ENCODE data around the gene NONO. TPM values are rescaled to one million over a fixed set of nuclear protein-coding genes. Genes with fewer than 3 reads are reported as not detected.
"Not testable (repeated sequence)": the region's sequence is repeated elsewhere in the genome, so short reads cannot be mapped to it uniquely, and the experiment has no call there.

The NONO gene
- total RNA-seq, 2 experiments from 2014 or later = 450 to 460 TPM

DNA sequence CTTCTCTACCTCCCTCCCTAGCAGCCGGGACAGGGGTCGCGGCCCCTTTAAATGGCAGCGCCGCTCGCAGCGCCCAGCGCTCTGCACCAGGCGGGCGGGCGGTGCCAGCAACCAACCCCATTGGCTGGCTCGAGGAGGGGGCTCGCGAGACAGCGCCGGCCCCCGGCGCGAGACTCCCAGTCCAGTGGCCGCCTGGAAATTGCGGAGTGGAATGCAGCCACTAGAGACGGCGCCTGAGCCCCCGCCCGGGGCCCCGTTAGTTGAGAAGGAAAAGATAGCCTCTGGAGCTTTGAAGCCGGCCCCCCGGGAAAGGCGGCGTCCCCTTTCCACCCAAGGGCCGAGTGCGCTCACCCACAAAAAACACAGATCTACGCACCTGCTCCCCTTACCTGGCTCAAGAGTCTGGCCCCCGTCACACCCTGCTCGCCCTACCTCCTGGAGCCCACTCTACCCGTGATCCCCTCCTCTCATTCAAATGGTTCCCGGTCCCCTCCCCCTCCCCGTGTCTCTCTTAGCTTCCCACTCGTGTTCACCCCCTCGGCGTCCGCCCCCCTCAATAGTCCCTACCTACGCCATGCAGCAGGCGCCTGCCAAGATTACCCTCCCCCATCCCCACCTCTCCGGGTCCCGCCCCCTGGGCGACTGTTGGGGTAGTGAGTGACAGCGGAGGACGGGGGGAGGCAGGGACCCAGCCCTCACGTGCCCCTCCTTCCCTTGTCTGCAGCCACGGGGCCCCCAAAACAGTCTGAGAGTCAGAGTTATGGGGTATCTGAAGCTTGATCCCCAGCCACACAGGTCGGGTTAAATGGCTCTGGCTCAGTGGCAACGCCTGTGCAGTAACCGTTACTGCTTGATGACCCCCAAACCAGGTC is 29.1 kb upstream of the NONO start, which contains the start of gene ZMYM3:
ZMYM3 (minus strand) TSS at position 49 of the 872 bp plus-strand sequence. CDS start 885 bp downstream, outside the sequence.
- Mint-ChIP-seq H3K27me3 (no peaks in the 10 kb centered on the region), H3K36me3 (peaks cover 2% of the 10 kb centered on the region), H3K9me3 (no peaks in the 10 kb centered on the region), H3K27ac (peak within 1 kb of the TSS; percentile 73), H3K4me1 (ENCODE audit: low read depth) (peaks cover 25% of the 10 kb centered on the region), H3K4me3 (peak within 1 kb of the TSS; percentile 86)
- DNase-seq = peak; percentile 84
- CTCF ChIA-PET = interaction anchor here (0.9 to 1.3 kb wide), 3 partner anchors 29 to 72 kb away, joined by 3 to 4 read pairs (median 3); partner anchors contain the start of gene NONO
- POLR2A ChIA-PET = interaction anchor here (0.5 to 1.2 kb wide), 5 partner anchors 22 to 72 kb away, joined by 3 to 6 read pairs (median 4); partner anchors contain the start of gene NONO
- intact Hi-C loops (cut with micrococcal nuclease) = loop anchor here (1.0 to 5.0 kb wide), 5 partner anchors 29 to 186 kb away; partner anchors contain the start of genes NONO, SNX12 and TAF1

DNA sequence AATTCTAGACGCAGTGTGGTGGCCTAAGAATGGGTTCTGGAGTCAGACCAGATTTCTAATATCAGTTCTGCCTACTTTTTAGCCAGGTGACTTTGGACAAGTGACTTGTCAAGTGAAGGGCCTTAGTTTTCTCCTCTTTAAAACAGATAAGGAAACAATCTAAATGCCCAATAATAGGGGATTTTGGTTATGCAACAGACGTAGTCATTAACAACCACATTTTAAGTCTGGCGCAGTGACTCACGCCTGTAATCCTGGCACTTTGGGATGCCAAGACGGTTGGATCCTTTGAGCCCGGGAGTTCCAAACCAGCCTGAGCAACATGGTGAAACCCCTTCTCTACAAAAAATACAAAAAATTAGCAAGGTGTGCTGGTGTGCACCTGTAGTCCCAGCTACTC is 27.4 kb upstream of the NONO start:
- ChIA-PET CTCF (no interaction called here), POLR2A (no interaction called here)
- intact Hi-C loops (cut with micrococcal nuclease) = no loop called here

GRCh38 chrX:71256856-71257255 is 26.6 kb upstream of the NONO start:
- Mint-ChIP-seq H3K9me3 (no peaks in the 10 kb centered on the region), H3K36me3 (no peaks in the 10 kb centered on the region), H3K4me1 (ENCODE audit: low read depth) (peaks cover 14% of the 10 kb centered on the region), H3K27ac (no peak overlapping the region), H3K4me3 (no peak overlapping the region), H3K27me3 (no peaks in the 10 kb centered on the region)
- CTCF ChIA-PET = no interaction called here
- POLR2A ChIA-PET = no interaction called here
- intact Hi-C loops (cut with micrococcal nuclease) = no loop called here
- DNase-seq = no peak

More for the DNA sequence above, 27.4 kb upstream of the NONO start:
- no peak for DNase-seq
- Mint-ChIP-seq H3K27me3 (no peaks in the 10 kb centered on the region), H3K4me3 (no peak overlapping the region), H3K9me3 (no peaks in the 10 kb centered on the region), H3K4me1 (ENCODE audit: low read depth) (peaks cover 22% of the 10 kb centered on the region), H3K27ac (no peak overlapping the region), H3K36me3 (no peaks in the 10 kb centered on the region)

DNA sequence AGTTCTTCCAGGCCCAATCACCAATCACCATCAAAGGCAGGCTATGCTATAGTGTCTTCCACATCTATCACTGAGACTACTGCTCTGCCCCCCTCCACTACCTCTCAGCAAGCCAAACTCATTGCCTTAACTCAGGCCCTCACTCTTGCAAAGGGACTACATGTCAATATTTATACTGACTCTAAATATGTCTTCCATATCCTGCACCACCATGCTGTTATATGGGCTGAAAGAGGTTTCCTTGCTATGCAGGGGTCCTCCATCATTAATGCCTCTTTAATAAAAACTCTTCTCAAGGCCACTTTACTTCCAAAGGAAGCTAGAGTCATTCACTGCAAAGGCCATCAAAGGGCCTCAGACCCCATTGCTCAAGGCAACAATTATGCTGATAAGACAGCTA is 14.8 kb upstream of the NONO start:
- H3K9me3 Mint-ChIP-seq; H3K36me3 Mint-ChIP-seq; POLR2A ChIA-PET; H3K4me1 Mint-ChIP-seq (ENCODE audit: low read depth); DNase-seq; CTCF ChIA-PET; intact Hi-C loops (cut with micrococcal nuclease); H3K4me3 Mint-ChIP-seq; H3K27ac Mint-ChIP-seq; H3K27me3 Mint-ChIP-seq: not testable (repeated sequence)

DNA sequence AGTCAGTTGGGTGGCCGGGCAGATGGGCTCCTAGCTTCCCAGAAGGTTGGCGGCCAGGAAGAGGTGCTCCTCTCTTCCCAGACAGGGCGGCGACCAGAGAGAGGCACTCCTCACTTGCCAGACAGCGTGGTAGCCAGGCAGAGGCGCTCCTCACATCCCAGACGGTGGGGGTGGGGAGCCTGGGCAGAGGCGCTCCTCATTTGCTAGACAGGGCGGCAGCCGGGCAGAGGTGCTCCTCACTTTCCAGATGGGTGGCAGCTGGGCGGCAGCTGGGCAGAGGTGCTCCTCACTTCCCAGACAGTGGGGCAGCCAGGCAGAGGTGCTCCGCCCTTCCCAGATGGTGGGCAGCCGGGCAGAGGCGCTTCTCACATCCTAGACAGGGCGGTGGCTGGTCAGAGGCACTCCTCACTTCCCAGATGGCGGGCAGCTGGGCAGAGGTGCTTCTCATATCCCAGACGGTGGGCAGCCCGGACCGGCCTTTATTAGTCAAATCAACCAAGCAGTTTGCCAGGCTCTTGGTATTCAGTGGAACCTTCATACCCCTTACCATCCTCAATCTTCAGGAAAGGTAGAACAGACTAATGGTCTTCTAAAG is 13.5 kb upstream of the NONO start:
- CTCF ChIA-PET = no interaction called here
- no peak overlapping the region for H3K4me3 Mint-ChIP-seq
- H3K27ac Mint-ChIP-seq = no peak overlapping the region
- intact Hi-C loops (cut with micrococcal nuclease) = no loop called here
- no peak for DNase-seq
- no peaks in the 10 kb centered on the region for H3K4me1 Mint-ChIP-seq (ENCODE audit: low read depth)
- H3K9me3 Mint-ChIP-seq = no peaks in the 10 kb centered on the region
- no peaks in the 10 kb centered on the region for H3K36me3 Mint-ChIP-seq
- H3K27me3 Mint-ChIP-seq = no peaks in the 10 kb centered on the region
- POLR2A ChIA-PET = no interaction called here

DNA sequence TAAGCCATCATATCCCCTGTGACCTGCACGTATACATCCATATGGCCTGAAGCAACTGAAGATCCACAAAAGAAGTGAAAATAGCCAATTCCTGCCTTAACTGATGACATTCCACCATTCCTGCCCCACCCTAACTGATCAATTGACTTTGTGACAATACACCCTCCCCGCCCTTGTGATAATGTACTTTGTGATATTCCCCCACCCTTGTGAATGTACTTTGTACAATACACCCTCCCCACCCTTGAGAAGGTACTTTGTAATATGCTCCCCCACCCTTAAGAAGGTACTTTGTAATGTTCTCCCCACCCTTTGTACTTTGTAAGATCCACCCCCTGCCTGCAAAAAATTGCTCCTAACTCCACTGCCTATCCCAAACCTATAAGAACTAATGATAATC is 11.1 kb upstream of the NONO start:
- H3K9me3 Mint-ChIP-seq; H3K4me1 Mint-ChIP-seq (ENCODE audit: low read depth); intact Hi-C loops (cut with micrococcal nuclease); DNase-seq; H3K4me3 Mint-ChIP-seq; H3K27me3 Mint-ChIP-seq; H3K27ac Mint-ChIP-seq; H3K36me3 Mint-ChIP-seq; CTCF ChIA-PET; POLR2A ChIA-PET: not testable (repeated sequence)

DNA sequence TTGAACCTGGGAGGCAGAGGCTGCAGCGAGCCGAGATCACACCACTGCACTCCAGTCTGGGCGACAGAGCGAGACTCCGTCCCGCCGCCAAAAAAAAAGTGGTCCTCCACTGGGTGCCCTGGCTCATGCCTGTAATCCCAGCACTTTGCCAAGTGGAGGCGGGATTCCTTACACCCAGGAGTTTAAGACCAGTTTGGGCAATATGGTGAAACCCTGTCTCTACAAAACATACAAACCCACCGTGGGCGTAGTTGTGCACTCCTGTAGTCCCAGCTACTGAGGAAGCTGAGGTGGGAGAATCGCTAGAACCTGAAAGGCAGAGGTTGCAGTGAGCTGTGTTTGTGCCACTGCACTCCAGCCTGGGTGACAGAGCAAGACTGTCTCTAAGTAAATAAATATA is 2.1 kb upstream of the NONO start:
- CTCF ChIA-PET; DNase-seq; POLR2A ChIA-PET; H3K4me1 Mint-ChIP-seq (ENCODE audit: low read depth); H3K4me3 Mint-ChIP-seq; H3K9me3 Mint-ChIP-seq; H3K27me3 Mint-ChIP-seq; H3K27ac Mint-ChIP-seq: not testable (repeated sequence)
- intact Hi-C loops (cut with micrococcal nuclease) = loop anchor here (5.0 kb wide), 2 partner anchors 169 to 824 kb away; partner anchors contain the start of gene IL2RG
- H3K36me3 Mint-ChIP-seq = peaks cover 18% of the 10 kb centered on the region

GRCh38 chrX:71282514-71283402 is 677 bp upstream of the NONO start:
- peaks cover 9% of the 10 kb centered on the region for H3K4me1 Mint-ChIP-seq (ENCODE audit: low read depth)
- DNase-seq = peak; percentile 82
- ChIA-PET CTCF (interaction anchor here (0.9 to 2.1 kb wide), 5 partner anchors 29 to 164 kb away, joined by 3 to 5 read pairs (median 5); partner anchors contain the start of genes MED12, TAF1 and ZMYM3), POLR2A (interaction anchor here (0.5 to 1.9 kb wide), 14 partner anchors 9 to 899 kb away, joined by 3 to 23 read pairs (median 4); partner anchors contain the start of genes IL2RG, MED12, PIN4 and TAF1)
- H3K27me3 Mint-ChIP-seq = no peaks in the 10 kb centered on the region
- intact Hi-C loops (cut with micrococcal nuclease) = loop anchor here (1.0 to 5.0 kb wide), 7 partner anchors 28 to 825 kb away; partner anchors contain the start of genes IL2RG, OGT, TAF1 and ZMYM3
- H3K9me3 Mint-ChIP-seq = no peaks in the 10 kb centered on the region
- peaks cover 20% of the 10 kb centered on the region for H3K36me3 Mint-ChIP-seq
- peak overlapping the region; percentile 98 for H3K4me3 Mint-ChIP-seq
- H3K27ac Mint-ChIP-seq = peak overlapping the region; percentile 100

- ChIA-PET CTCF (no interaction called here), POLR2A (interaction anchor here (0.7 to 1.0 kb wide), 2 partner anchors 247 to 249 kb away, joined by 3 to 4 read pairs; partner anchors contain the start of gene OGT)
- Mint-ChIP-seq H3K4me3 (peak overlapping the region; percentile 98), H3K36me3 (peaks cover 29% of the 10 kb centered on the region), H3K4me1 (ENCODE audit: low read depth) (peaks cover 16% of the 10 kb centered on the region), H3K27me3 (no peaks in the 10 kb centered on the region), H3K9me3 (no peaks in the 10 kb centered on the region), H3K27ac (peak overlapping the region; percentile 49)
- intact Hi-C loops (cut with micrococcal nuclease) = no loop called here
- DNase-seq = no peak
Observed at GRCh38 chrX:71285929-71286328, 2.5 kb downstream of the NONO start.

DNA sequence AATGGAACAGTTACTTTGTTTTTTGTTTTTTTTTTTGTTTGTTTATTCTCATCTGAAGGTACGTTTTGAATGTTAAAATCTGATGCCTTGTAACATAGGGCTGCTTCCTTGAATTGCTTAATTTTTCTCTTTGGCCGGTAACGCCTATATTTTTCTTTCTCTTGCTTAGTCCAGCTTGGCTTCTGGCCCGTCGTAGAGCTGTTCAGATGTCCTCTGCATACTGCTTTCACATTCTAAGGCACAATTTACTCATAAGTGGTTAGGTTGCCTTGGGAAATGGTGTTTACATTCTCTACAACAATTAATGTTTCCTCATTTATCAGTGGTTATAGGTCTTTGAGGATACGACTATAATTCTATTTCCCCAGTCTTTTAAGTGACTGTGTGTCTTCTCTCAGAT is 7.9 kb downstream of the NONO start:
- H3K27ac Mint-ChIP-seq = no peak overlapping the region
- ChIA-PET CTCF (interaction anchor here (0.6 kb wide), 1 partner anchor 145 kb away, joined by 4 read pairs; no protein-coding TSS in a partner anchor), POLR2A (interaction anchor here (0.9 kb wide), 1 partner anchor 109 kb away, joined by 3 read pairs; no protein-coding TSS in a partner anchor)
- H3K9me3 Mint-ChIP-seq = no peaks in the 10 kb centered on the region
- H3K36me3 Mint-ChIP-seq = peaks cover 32% of the 10 kb centered on the region
- no peaks in the 10 kb centered on the region for H3K27me3 Mint-ChIP-seq
- intact Hi-C loops (cut with micrococcal nuclease) = no loop called here
- H3K4me1 Mint-ChIP-seq (ENCODE audit: low read depth) = peaks cover 14% of the 10 kb centered on the region
- no peak for DNase-seq
- H3K4me3 Mint-ChIP-seq = no peak overlapping the region

DNA sequence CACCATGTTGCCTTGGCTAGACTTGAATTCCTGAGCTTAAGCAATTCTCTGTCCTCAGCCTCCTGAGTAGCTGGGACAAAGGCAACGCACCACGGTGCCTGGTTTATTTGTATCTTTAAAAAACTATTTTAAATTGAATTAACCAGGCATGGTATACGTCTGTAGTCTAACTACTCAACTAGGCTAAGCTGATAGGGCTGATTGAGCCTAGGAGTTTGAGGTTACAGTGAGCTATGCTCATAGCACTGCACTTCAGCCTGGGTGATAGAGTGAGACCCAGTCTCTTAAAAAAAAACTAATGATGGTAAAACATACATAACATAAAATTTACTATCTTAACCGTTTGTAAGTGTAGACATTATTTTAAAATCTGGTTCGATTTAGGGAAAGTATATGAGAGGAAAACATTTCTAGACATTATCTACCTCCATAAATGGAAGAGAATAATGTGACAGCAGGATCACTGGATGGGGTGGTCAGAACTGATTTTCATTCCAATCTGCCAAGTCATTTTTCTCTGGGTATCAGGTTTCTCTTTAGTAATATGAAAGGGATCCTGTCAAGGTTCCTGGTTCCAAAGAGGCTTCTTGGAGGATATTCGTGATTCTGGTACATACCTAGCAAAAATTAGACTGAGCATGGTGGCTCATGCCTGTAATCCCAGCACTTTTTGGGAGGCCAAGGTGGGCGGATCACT is 9.4 kb downstream of the NONO start:
- no peak for DNase-seq
- no peak overlapping the region for H3K27ac Mint-ChIP-seq
- intact Hi-C loops (cut with micrococcal nuclease) = no loop called here
- H3K9me3 Mint-ChIP-seq = no peaks in the 10 kb centered on the region
- H3K36me3 Mint-ChIP-seq = peaks cover 45% of the 10 kb centered on the region
- H3K4me3 Mint-ChIP-seq = no peak overlapping the region
- ChIA-PET POLR2A (interaction anchor here (0.6 to 0.9 kb wide), 2 partner anchors 9 to 31 kb away, joined by 3 to 4 read pairs; partner anchors contain the start of gene NONO), CTCF (no interaction called here)
- peaks cover 9% of the 10 kb centered on the region for H3K4me1 Mint-ChIP-seq (ENCODE audit: low read depth)
- H3K27me3 Mint-ChIP-seq = no peaks in the 10 kb centered on the region
